PC-9 (cell line): ENCODE data around the gene SP6. TPM values are rescaled to one million over a fixed set of nuclear protein-coding genes. Genes with fewer than 3 reads are reported as not detected.

Experiments used
- BruUV-seq: library from RNA; stranded (reverse); fragments of 400-500 nt; replicated peaks from 2 replicates; lab custom pipeline; 2021; lab: Mats Ljungman, UMichigan
- CTCF ChIA-PET: fragments of 300-600 bp; sonication (Branson Sonifier 250); formaldehyde crosslinking; loops from one replicate; lab custom pipeline; 2022; ENCODE audit warnings: antibody characterized with exemption; lab: Charles Lee
- POLR2A ChIA-PET: fragments of 300-600 bp; sonication (Branson Sonifier 250); formaldehyde crosslinking; loops from one replicate; lab custom pipeline; 2022; ENCODE audit warnings: antibody characterized with exemption; ENCODE audit not compliant: unreplicated experiment; lab: Charles Lee
- DNase-seq, 2 experiments: peaks; one replicate each; pipeline versions ENCODE4 v3.0.0 to v3.0.0-alpha.2; 2015 to 2022; ENCODE audit warnings: mixed read lengths in 1 of 2
- H2AFZ ChIP-seq: fragments of 200-600 bp; sonication (generic); 2 replicates; pipeline ENCODE4 v1.8.1; 2017; ENCODE audit warnings: antibody characterized with exemption
- H3F3A ChIP-seq: fragments of 200-600 bp; sonication (generic); 2 replicates; pipeline ENCODE4 v1.8.1; 2017; ENCODE audit warnings: antibody characterized with exemption, mild to moderate bottlenecking, low read depth; ENCODE audit not compliant: insufficient read depth
- H3K27ac ChIP-seq: fragments of 200-600 bp; sonication (generic); 2 replicates; pipeline ENCODE4 v1.6.1; 2016; ENCODE audit warnings: mixed run types
- H3K27me3 ChIP-seq: fragments of 200-600 bp; sonication (generic); 2 replicates; pipeline ENCODE4 v1.6.1; 2016; ENCODE audit warnings: low read depth, mixed run types; ENCODE audit not compliant: insufficient read depth
- H3K36me3 ChIP-seq: fragments of 200-600 bp; sonication (generic); 2 replicates; pipeline ENCODE4 v1.6.1; 2016; ENCODE audit warnings: low read depth, mixed run types
- H3K4me1 ChIP-seq: fragments of 200-600 bp; sonication (generic); replicated peaks from 2 replicates; pipeline ENCODE4 v1.6.1; 2016; ENCODE audit warnings: mixed run types; ENCODE audit not compliant: insufficient read depth
- H3K4me2 ChIP-seq: fragments of 200-600 bp; sonication (generic); 2 replicates; pipeline ENCODE4 v1.6.1; 2017; ENCODE audit warnings: mixed run types
- H3K4me3 ChIP-seq: fragments of 200-600 bp; sonication (generic); 2 replicates; pipeline ENCODE4 v1.6.1; 2016; ENCODE audit warnings: mixed run types
- H3K79me2 ChIP-seq: fragments of 200-600 bp; sonication (generic); 2 replicates; pipeline ENCODE4 v1.6.1; 2017; ENCODE audit warnings: low read depth, mixed run types
- H3K9me2 ChIP-seq: fragments of 200-600 bp; sonication (generic); 2 replicates; pipeline ENCODE4 v1.8.1; 2017; ENCODE audit warnings: mild to moderate bottlenecking; ENCODE audit not compliant: insufficient read depth
- H3K9me3 ChIP-seq: fragments of 200-600 bp; sonication (generic); 2 replicates; pipeline ENCODE4 v1.8.1; 2016; ENCODE audit warnings: low read depth; ENCODE audit not compliant: insufficient read depth
- H4K20me1 ChIP-seq: fragments of 200-600 bp; sonication (generic); 2 replicates; pipeline ENCODE4 v1.8.1; 2017; ENCODE audit not compliant: insufficient read depth
- EZH2 ChIP-seq: fragments of 200-600 bp; sonication (generic); IDR thresholded peaks from 2 replicates; pipeline ENCODE4 v1.8.0; 2017; ENCODE audit warnings: antibody characterized with exemption, low read depth
- intact Hi-C: fragments of 100-400 bp; cut with micrococcal nuclease; formaldehyde crosslinking; loops from one replicate; pipeline ENCODE4 v1.10.0; 2022; ENCODE audit not compliant: unreplicated experiment
- total RNA-seq: library from RNA; stranded (reverse); gene quantifications from 2 replicates; pipeline ENCODE4 v1.2.3, GENCODE V29; 2021
- TF ChIP-seq, protein P1 (sequence below): fragments of 200-600 bp; sonication (generic); conservative IDR thresholded peaks from 2 replicates; pipeline ENCODE4 v1.6.1; 2017; ENCODE audit warnings: mixed run types, antibody characterized with exemption, mild to moderate bottlenecking, moderate library complexity

Gene SP6
- total RNA-seq, 1 experiment from 2014 or later, result 13.3 TPM

DNA sequence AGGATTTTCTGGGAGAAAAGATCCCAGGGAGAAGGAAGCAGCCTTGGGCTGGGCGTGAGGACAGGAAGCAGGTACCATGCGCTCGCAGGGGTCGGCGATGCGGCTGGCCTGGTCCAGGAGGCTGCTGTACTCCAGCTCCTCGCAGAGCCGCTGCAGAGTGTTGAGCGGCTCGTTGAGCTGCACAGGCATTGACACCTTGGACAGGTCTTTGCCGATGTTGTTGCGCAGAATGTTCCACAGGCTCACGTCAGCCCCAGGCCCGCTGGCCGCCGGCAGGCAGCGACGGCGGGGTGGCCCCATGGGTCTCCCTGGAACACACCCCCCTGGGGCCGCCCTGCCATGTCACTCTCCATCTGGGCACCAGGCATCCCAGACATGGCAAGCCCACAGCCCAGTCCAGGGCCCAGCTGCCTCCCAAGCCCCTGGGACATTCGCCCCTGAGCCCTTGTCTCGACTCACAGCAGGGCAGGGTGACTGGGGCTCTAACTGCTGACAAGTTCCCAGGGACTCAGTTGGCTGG, 37.4 kb downstream of the SP6 start:
- TF ChIP-seq EZH2, result no peak
- TF ChIP-seq, protein P1, sequence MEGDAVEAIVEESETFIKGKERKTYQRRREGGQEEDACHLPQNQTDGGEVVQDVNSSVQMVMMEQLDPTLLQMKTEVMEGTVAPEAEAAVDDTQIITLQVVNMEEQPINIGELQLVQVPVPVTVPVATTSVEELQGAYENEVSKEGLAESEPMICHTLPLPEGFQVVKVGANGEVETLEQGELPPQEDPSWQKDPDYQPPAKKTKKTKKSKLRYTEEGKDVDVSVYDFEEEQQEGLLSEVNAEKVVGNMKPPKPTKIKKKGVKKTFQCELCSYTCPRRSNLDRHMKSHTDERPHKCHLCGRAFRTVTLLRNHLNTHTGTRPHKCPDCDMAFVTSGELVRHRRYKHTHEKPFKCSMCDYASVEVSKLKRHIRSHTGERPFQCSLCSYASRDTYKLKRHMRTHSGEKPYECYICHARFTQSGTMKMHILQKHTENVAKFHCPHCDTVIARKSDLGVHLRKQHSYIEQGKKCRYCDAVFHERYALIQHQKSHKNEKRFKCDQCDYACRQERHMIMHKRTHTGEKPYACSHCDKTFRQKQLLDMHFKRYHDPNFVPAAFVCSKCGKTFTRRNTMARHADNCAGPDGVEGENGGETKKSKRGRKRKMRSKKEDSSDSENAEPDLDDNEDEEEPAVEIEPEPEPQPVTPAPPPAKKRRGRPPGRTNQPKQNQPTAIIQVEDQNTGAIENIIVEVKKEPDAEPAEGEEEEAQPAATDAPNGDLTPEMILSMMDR, result no peak
- no peak overlapping the region for H3K4me2 ChIP-seq
- intact Hi-C loops, result no loop called here
- H3K4me3 ChIP-seq, result no peak overlapping the region
- H3K9me3 ChIP-seq, result no peaks in the 10 kb centered on the region
- no peaks in the 10 kb centered on the region for H3K27me3 ChIP-seq
- POLR2A ChIA-PET, result no interaction called here
- peaks cover 38% of the 10 kb centered on the region for H3K4me1 ChIP-seq
- no peak overlapping the region for H2AFZ ChIP-seq
- DNase-seq, result no peak
- H3K27ac ChIP-seq, result no peak overlapping the region
- H4K20me1 ChIP-seq, result no peaks in the 10 kb centered on the region
- BruUV-seq, result no TSS peak
- peaks cover 30% of the 10 kb centered on the region for H3K36me3 ChIP-seq
- no peaks in the 10 kb centered on the region for H3K9me2 ChIP-seq
- H3F3A ChIP-seq, result peaks cover 33% of the 10 kb centered on the region
- peaks cover 4% of the 10 kb centered on the region; the same call in 1 of the 2 replicates for H3K79me2 ChIP-seq
- CTCF ChIA-PET, result no interaction called here

DNA sequence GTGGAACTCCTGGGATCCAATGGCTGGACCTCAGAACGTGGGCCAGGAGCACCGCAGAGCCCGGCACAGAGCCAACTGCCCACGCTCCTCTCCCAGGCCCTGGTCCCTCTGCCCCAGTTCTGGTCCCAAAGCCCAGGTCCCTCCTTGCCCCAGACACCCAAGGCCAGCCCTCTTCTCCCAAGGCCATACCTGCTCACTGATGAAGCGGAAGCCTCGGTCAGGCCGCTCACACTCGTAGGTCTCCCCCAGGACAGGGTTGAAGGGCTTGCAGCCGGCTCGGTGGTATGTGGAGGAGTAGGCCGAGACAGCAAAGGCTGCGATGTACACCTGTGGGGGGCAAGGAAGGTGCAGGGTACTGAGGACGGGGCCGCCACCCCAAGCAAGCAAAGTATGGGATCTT, 37.9 kb downstream of the SP6 start:
- peaks cover 29% of the 10 kb centered on the region for H3K36me3 ChIP-seq
- TF ChIP-seq, protein P1, result no peak
- TF ChIP-seq EZH2, result no peak
- DNase-seq, result no peak
- H3K9me3 ChIP-seq, result no peaks in the 10 kb centered on the region
- no peaks in the 10 kb centered on the region for H3K9me2 ChIP-seq
- H3F3A ChIP-seq, result peaks cover 35% of the 10 kb centered on the region
- no peaks in the 10 kb centered on the region for H3K27me3 ChIP-seq
- H3K79me2 ChIP-seq, result no peaks in the 10 kb centered on the region; the same call in 1 of the 2 replicates
- intact Hi-C loops, result no loop called here
- H2AFZ ChIP-seq, result no peak overlapping the region
- peaks cover 40% of the 10 kb centered on the region for H3K4me1 ChIP-seq
- H3K27ac ChIP-seq, result no peak overlapping the region
- no peaks in the 10 kb centered on the region for H4K20me1 ChIP-seq
- no TSS peak for BruUV-seq
- POLR2A ChIA-PET, result no interaction called here
- H3K4me3 ChIP-seq, result no peak overlapping the region
- CTCF ChIA-PET, result no interaction called here
- no peak overlapping the region for H3K4me2 ChIP-seq

DNA sequence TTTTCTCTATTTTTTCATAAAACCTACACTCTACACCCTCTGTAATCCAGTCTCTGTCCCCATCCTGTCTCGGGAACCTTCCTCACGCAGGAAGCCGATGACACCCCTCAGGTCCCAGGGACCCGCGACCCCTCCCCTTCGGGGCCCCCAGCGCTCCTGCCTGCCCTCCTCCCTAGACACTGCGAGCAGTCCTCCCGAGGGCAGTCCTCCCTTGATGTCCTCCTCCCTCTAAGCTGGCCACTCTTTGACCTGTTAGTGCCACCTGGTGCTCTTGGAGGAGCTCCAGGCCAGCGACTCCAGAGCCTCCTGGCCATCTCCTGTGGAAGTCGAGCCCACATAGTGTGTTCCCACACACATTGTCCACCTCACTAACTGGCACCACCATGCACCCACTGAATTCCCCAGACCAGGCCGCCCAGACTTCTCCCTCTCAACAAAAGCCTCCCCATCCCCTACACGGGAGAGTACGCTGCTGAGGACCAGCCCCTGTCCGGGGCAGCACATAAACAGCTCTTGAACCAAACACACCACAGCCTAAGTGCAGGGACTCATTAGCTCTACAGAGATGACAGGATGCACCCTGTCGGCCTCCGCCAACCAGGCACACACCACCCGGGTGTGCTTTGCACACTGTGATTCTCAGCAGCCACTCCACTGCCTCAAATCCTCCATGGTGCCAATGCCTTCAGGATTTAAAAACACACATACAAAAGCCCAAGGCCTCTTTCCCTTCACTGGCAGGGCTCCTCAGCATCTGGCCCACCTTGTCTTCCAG, 38.6 kb downstream of the SP6 start:
- Histone ChIP-seq H3K9me3 (no peaks in the 10 kb centered on the region), H3K4me2 (no peak overlapping the region; the same call in 1 of the 2 replicates), H3F3A (peaks cover 36% of the 10 kb centered on the region), H3K27ac (peak overlapping the region; percentile 97; the same call in 1 of the 2 replicates), H3K79me2 (no peaks in the 10 kb centered on the region), H3K27me3 (no peaks in the 10 kb centered on the region), H3K36me3 (peaks cover 29% of the 10 kb centered on the region), H3K4me3 (no peak overlapping the region), H4K20me1 (no peaks in the 10 kb centered on the region), H3K4me1 (peaks cover 40% of the 10 kb centered on the region), H3K9me2 (no peaks in the 10 kb centered on the region), H2AFZ (no peak overlapping the region)
- no TSS peak for BruUV-seq
- POLR2A ChIA-PET, result interaction anchor here (0.6 kb wide), 1 partner anchor 28 kb away, joined by 6 read pairs; no protein-coding TSS in a partner anchor
- TF ChIP-seq EZH2, result no peak
- TF ChIP-seq, protein P1, result no peak
- CTCF ChIA-PET, result no interaction called here
- no peak for DNase-seq
- intact Hi-C loops, result no loop called here
